ENCODE measurements around the gene PDZRN4.

DNA sequence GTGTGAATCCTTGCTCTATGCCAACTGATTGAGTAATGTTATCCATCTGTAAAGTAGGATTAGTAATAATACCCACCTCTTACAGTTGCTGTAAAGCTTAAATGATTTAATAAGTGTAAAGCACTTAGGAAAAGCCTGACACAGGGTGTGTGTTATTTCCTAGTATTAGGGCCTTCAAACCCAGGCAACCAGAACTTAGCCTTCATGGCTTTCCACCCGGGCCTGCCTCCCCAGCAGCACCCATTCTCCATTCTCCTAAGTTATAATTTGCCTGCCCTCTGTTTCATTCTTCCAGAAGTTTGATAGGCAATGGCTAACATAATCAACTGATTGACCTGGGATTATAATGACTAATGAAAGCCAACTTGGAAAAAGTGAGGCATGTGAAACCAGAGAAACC, 20.4 kb upstream of the PDZRN4 start:
- TF ChIP-seq, protein P1, sequence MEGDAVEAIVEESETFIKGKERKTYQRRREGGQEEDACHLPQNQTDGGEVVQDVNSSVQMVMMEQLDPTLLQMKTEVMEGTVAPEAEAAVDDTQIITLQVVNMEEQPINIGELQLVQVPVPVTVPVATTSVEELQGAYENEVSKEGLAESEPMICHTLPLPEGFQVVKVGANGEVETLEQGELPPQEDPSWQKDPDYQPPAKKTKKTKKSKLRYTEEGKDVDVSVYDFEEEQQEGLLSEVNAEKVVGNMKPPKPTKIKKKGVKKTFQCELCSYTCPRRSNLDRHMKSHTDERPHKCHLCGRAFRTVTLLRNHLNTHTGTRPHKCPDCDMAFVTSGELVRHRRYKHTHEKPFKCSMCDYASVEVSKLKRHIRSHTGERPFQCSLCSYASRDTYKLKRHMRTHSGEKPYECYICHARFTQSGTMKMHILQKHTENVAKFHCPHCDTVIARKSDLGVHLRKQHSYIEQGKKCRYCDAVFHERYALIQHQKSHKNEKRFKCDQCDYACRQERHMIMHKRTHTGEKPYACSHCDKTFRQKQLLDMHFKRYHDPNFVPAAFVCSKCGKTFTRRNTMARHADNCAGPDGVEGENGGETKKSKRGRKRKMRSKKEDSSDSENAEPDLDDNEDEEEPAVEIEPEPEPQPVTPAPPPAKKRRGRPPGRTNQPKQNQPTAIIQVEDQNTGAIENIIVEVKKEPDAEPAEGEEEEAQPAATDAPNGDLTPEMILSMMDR (IDR thresholded peaks at IDR 0.05): no peak
- TF ChIP-seq POLR2A (IDR thresholded peaks at IDR 0.05): no peak
